Right lobe of liver (tissue), 4 donors: ENCODE data around the gene TRABD2B.

Experiments used
- POLR2A ChIP-seq: fragments of 450-650 bp; IDR thresholded peaks from one replicate; pipeline ENCODE4 v1.6.1; 2017; ENCODE audit warnings: antibody characterized with exemption, mild to moderate bottlenecking
- TF ChIP-seq, protein P1 (sequence below), 4 donors: fragments of 200-600 bp in 3 of 4; fragments of 450-650 bp in 1 of 4; IDR thresholded peaks; one replicate each; pipeline versions ENCODE4 v1.5.1 to v1.8.0; 2016 to 2022; ENCODE audit warnings: antibody characterized with exemption in 4 of 4, mild to moderate bottlenecking in 2 of 4
- donor health status: DM: no; HTN: no; CAD: no.
- donor health status: DM: no; HTN: no; CAD: no.
- donor health status: DM: no; HTN: yes; CAD: no.

DNA sequence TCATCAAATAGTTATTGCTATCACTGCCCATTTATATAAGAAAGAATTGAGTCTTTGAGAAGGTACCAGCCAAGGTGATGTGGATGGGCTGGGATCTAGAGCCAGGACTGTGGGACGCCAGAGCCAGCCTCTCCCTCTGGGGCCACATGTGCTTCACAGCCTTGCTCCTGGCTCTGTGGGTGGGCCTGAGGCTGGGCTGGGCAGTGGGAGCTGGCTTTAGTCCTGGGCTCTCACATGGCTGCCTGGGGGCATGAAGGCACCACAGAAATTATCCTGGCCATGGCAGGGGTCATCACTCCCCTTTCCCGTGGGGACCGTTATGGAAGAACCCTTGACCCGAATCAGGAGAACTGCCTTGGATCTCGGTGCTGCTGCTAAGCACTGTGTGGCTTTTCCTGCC lies 203.1 kb downstream of the TRABD2B start:
- TF ChIP-seq POLR2A: no peak
- TF ChIP-seq, protein P1, sequence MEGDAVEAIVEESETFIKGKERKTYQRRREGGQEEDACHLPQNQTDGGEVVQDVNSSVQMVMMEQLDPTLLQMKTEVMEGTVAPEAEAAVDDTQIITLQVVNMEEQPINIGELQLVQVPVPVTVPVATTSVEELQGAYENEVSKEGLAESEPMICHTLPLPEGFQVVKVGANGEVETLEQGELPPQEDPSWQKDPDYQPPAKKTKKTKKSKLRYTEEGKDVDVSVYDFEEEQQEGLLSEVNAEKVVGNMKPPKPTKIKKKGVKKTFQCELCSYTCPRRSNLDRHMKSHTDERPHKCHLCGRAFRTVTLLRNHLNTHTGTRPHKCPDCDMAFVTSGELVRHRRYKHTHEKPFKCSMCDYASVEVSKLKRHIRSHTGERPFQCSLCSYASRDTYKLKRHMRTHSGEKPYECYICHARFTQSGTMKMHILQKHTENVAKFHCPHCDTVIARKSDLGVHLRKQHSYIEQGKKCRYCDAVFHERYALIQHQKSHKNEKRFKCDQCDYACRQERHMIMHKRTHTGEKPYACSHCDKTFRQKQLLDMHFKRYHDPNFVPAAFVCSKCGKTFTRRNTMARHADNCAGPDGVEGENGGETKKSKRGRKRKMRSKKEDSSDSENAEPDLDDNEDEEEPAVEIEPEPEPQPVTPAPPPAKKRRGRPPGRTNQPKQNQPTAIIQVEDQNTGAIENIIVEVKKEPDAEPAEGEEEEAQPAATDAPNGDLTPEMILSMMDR (IDR thresholded peaks at IDR 0.05): no peak
